IPS-NIHi11 (cell line): ENCODE measurements around the gene CACHD1.

Experiments
- DNase-seq: peaks from one replicate; pipeline ENCODE4 v3.0.0; 2012; ENCODE audit warnings: mixed read lengths, low spot score

CACHD1 gene

DNA sequence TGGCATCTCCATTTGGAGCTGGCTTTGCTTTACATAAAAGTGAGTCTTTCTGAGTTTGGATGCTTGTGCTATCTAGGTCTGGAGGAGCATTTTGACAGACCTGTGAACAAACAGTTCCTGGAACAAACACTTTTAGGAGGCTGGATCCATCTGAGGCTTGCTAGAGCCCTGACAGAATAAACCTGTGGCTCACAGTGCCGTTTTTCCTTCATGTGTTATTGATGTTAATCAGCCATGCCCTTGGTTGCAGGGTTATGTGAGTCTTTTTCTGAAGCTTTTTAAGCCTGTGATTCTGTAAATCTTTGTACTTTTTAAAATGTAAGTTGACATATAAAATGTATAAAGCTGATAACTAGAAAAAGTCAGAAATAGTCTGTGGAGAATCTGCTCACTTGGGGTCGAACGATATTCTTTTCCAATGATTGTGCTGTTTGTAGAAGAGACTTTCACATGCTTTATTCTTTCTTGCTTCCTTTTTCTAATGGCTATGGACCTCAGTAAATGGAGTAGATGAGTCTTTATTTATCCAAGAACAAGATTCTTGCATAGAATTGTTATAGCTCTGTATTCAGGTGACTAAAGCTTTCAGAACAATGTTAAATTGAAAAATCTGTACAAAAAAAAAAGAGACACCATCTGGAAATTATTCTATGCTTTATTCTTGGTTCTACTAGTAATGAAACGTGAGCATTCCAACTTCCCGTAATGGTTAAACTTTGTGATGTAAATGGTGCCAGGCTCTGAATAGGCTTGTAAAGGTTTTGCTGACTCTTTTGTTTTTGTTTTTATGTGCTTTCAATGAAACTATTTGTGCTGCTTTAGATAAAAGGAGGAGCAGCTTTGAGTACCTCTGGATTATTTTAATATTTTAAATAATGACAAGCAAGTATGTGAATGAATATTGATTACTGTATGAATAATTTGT is 53.7 kb downstream of the CACHD1 start:
- DNase-seq = no peak

- DNase-seq = no peak
These were observed 54.7 kb downstream of the CACHD1 start for GRCh38 chr1:64524614-64525013.

GRCh38 chr1:64525116-64525686 is 55.3 kb downstream of the CACHD1 start:
- no peak for DNase-seq

GRCh38 chr1:64526312-64526711 is 56.4 kb downstream of the CACHD1 start:
- no peak for DNase-seq

- DNase-seq = no peak
These were observed 57.2 kb downstream of the CACHD1 start for GRCh38 chr1:64527165-64527564.

DNA sequence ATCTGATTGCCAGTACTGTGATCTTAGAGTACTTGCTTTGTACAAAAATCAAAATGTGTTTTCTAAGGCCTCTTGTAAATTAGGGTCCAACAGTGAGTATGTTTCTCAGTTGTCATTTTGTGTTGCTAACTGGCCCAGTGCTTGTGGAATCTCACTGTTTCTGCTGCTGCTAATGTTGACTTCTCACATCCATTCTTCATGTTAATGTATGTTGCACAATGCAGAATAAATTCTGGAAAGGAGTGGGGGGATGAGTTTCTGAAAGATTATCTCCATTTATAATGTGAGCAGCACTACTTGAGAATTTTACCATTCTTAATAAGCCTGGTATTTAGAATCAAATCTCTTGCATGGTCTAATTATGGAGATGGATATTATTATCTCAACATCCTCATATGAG is 57.9 kb downstream of the CACHD1 start:
- DNase-seq = no peak

DNA sequence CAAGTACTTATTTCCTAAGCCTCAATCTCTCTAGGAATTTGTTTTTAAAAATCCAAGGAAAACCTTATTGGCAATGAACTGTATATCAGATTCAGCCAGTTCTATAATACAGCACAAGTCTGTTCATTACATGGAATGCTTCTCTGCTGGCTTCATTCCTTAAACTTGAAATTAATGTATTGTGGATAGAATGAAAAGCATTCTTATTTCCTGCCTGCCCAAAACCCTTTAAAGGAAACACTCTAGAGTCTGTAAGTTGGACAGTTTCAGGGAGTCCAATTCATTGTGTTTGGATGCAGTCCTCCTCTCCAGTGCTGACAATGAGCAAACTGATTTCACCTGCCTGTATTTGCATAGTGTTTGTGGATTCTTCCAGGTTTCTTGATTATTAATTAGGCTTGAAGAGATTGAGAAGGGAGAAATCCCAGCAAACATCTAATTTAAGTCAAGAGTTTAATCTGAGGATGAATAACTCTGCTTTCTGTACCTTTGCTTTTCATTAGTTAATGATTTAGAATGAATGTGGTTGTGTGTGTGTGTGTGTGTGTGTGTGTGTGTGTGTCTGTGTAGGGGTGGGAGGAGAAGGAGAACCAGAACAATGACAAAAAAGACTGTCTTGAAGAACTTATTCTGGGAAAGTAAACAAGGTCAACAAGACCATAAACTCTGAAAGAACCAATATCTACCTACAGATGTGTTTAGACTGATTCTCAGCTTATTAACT is 61.2 kb downstream of the CACHD1 start:
- no peak for DNase-seq

GRCh38 chr1:64532646-64533045 is 62.7 kb downstream of the CACHD1 start:
- no peak for DNase-seq

GRCh38 chr1:64535938-64536835 is 66.3 kb downstream of the CACHD1 start:
- DNase-seq = no peak

DNA sequence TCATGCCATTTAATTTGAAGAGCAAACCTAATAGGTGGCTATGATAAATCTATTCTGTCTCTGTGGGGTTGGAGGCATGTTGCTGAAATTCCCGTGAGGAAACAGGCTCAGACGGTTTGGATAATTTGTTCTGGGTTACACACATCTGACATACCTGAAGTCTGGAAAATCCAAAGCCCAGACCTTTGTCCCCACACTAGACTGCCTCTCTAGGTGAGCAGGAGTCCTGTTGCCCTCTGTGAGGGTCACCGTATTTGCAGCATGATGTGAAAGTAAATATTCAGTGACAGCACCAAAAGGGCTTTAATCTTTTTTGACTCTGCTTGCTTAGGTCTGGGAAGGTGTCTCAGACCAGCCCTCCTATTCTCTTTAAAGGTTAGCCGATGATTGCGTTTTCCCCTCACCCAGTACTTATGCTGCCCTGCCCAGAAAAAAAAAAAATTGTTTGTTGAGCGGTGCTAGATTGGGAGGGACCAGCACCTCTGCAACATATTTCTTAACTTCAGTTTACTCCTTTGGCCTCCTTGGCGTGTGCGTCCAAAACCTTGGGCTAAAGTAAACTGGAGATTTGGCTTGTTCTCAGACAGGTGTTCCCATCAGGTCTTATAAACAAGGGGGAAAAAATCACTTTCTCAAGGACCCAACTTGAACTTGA is 67.0 kb downstream of the CACHD1 start:
- DNase-seq = no peak

DNA sequence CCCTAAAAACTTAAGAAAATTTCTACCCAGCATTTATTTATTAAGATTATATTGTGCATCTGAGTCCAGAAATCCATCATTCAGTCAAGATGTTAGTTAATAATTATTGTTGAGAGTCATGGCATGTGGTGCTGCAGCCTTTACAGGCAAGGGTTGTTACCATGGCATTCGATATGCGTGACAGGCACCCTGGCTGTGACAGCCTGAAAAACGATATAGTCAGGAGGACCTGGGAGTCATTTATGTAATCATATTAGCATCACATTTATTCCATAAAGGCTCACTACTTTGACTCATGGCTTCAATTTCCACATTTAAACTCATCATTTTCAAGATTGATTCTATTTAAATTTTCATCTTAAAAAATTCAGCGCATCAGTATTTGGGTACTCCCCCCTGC is 68.0 kb downstream of the CACHD1 start:
- peak; percentile 37 for DNase-seq

- no peak for DNase-seq
These were observed 68.5 kb downstream of the CACHD1 start for GRCh38 chr1:64538389-64538788.

- no peak for DNase-seq
These were observed 69.4 kb downstream of the CACHD1 start for GRCh38 chr1:64539289-64539688.

GRCh38 chr1:64539781-64540218 is 69.9 kb downstream of the CACHD1 start:
- peak; percentile 25 for DNase-seq

GRCh38 chr1:64540265-64540791 is 70.4 kb downstream of the CACHD1 start:
- DNase-seq = peak; percentile 20

DNA sequence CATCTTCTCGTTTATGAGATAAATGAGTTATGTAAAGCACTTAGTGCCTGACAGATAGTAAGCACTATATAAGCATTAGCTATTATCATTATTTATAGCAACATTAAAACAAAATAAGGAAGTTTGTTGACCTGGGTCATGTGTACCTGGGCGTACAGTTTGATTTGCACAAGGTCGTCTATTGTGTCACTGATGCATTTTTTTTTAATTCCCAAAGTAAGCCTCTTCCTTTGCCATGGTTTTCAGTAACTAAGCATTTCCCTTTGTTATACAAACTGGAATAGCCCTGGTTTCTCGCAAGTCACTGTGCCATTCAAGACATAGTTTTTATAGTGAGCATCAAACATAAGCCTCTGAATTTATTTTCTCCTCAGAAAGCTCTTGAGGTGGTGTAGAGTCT is 72.2 kb downstream of the CACHD1 start:
- DNase-seq = no peak

DNA sequence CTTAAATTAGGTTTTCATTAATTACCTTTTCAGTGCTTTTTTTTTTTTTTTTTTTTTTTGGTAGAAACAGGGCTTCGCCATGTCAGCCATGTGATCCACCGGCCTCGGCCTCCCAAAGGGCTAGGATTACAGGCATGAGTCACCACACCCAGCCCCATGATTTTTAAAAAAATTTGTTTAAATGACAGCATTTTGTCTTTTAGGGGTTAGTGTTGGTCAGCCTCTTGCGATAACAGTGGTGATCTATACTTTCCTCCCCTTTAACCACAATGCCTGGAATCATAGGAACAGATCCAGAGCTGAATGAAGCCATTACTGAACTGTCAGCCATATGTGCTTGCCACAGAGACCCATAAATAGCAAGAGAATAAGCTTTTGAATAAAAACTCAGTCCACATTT is 73.9 kb downstream of the CACHD1 start:
- DNase-seq = no peak

- no peak for DNase-seq
These were observed 75.4 kb downstream of the CACHD1 start for GRCh38 chr1:64545118-64545843.

GRCh38 chr1:64546013-64546412 is 76.1 kb downstream of the CACHD1 start:
- peak; percentile 24 for DNase-seq
